SK-N-SH (cell line): ENCODE data around the gene CFAP91. TPM values are rescaled to one million over a fixed set of nuclear protein-coding genes. Genes with fewer than 3 reads are reported as not detected.

Experiments used
- CTCF ChIA-PET: fragments of 300-600, 350-600 bp; formaldehyde crosslinking; extraction: SDS; loops from one replicate; lab custom pipeline; 2021; lab: Yijun Ruan, JAX
- POLR2A ChIA-PET: fragments of 350-600 bp; sonication (Branson Sonifier 250); formaldehyde crosslinking; extraction: SDS; loops from one replicate; lab custom pipeline; 2020; ENCODE audit warnings: antibody characterized with exemption, inconsistent platforms; lab: Yijun Ruan, JAX
- DNase-seq: peaks from one replicate; pipeline ENCODE4 v3.0.0; 2012
- H2AFZ ChIP-seq: fragments of 200-600 bp; sonication (generic); 2 replicates; pipeline ENCODE4 v1.8.1; 2016; ENCODE audit warnings: antibody characterized with exemption, mild to moderate bottlenecking, low read depth
- H3F3A ChIP-seq: fragments of 200-600 bp; sonication (generic); replicated peaks from 2 replicates; pipeline ENCODE3; 2016; ENCODE audit warnings: antibody characterized with exemption, mild to moderate bottlenecking; ENCODE audit not compliant: insufficient read depth
- H3K27ac ChIP-seq, 2 experiments: fragments of 200-500 bp in 1 of 2; fragments of 200-600 bp in 1 of 2; sonication (Bioruptor generic) in 1 of 2; sonication (generic), shearing (Covaris generic) in 1 of 2; 2 replicates each; pipeline versions ENCODE4 v1.5.1 to v1.6.1; 2014 to 2016; ENCODE audit warnings: low read depth in 2 of 2, inconsistent platforms in 1 of 2, low read length in 1 of 2, mild to moderate bottlenecking in 1 of 2, mixed read lengths in 1 of 2
- H3K27me3 ChIP-seq: fragments of 200-600 bp; sonication (generic), shearing (Covaris generic); 2 replicates; pipeline ENCODE4 v1.6.1; 2016; ENCODE audit warnings: mixed run types; ENCODE audit not compliant: insufficient read depth
- H3K36me3 ChIP-seq, 2 experiments: fragments of 200-500 bp in 1 of 2; fragments of 200-600 bp in 1 of 2; sonication (Bioruptor generic) in 1 of 2; sonication (generic) in 1 of 2; replicated peaks in 1 of 2; 2 replicates each; pipeline versions ENCODE3 to v1.5.1; 2014 to 2016; ENCODE audit warnings: low read length in 1 of 2, mild to moderate bottlenecking in 1 of 2; ENCODE audit not compliant: insufficient read depth in 2 of 2, control insufficient read depth in 1 of 2
- H3K4me1 ChIP-seq, 2 experiments: fragments of 200-500 bp in 1 of 2; fragments of 200-600 bp in 1 of 2; sonication (Bioruptor generic) in 1 of 2; sonication (generic), shearing (Covaris generic) in 1 of 2; 2 replicates each; pipeline versions ENCODE4 v1.5.1 to v1.6.1; 2014 to 2016; ENCODE audit warnings: low read depth in 1 of 2, low read length in 1 of 2, mixed run types in 1 of 2; ENCODE audit not compliant: insufficient read depth in 2 of 2, control insufficient read depth in 1 of 2
- H3K4me2 ChIP-seq: fragments of 200-600 bp; sonication (generic), shearing (Covaris generic); 2 replicates; pipeline ENCODE4 v1.6.1; 2017; ENCODE audit warnings: mixed run types
- H3K4me3 ChIP-seq, 2 experiments: fragments of 200-500 bp in 1 of 2; fragments of 200-600 bp in 1 of 2; sonication (Bioruptor generic) in 1 of 2; sonication (generic), shearing (Covaris generic) in 1 of 2; 2 replicates each; pipeline versions ENCODE4 v1.5.1 to v1.8.1; 2014 to 2016; ENCODE audit warnings: low read depth in 2 of 2, inconsistent platforms in 1 of 2, low read length in 1 of 2, mild to moderate bottlenecking in 1 of 2, mixed read lengths in 1 of 2, moderate library complexity in 1 of 2
- H3K79me2 ChIP-seq: fragments of 200-600 bp; sonication (generic); 2 replicates; pipeline ENCODE4 v1.8.1; 2017; ENCODE audit warnings: mild to moderate bottlenecking; ENCODE audit not compliant: insufficient read depth
- H3K9ac ChIP-seq: fragments of 200-600 bp; sonication (generic); 2 replicates; pipeline ENCODE4 v1.6.1; 2017; ENCODE audit warnings: mixed run types
- H3K9me2 ChIP-seq: fragments of 200-600 bp; sonication (generic); 2 replicates; pipeline ENCODE4 v1.6.1; 2017; ENCODE audit warnings: mixed run types
- H3K9me3 ChIP-seq: fragments of 200-600 bp; sonication (generic); 2 replicates; pipeline ENCODE4 v1.6.1; 2017; ENCODE audit warnings: mixed run types, mild to moderate bottlenecking, moderate library complexity
- H4K20me1 ChIP-seq: fragments of 200-600 bp; sonication (generic); 2 replicates; pipeline ENCODE4 v1.6.1; 2017; ENCODE audit warnings: mild to moderate bottlenecking, mixed run types; ENCODE audit not compliant: insufficient read depth
- CHD2 ChIP-seq: fragments of 150-350 bp; IDR thresholded peaks from 2 replicates; pipeline ENCODE4 v1.6.1; 2018; ENCODE audit warnings: low read length; ENCODE audit not compliant: partially characterized antibody
- CTCF ChIP-seq: fragments of 200-600 bp; sonication (generic); IDR thresholded peaks from 2 replicates; pipeline ENCODE4 v1.6.1; 2017; ENCODE audit warnings: antibody characterized with exemption, mild to moderate bottlenecking, moderate library complexity
- ELF1 ChIP-seq: IDR thresholded peaks from 2 replicates; pipeline ENCODE4 v1.4.0; 2012
- GABPA ChIP-seq: IDR thresholded peaks from 2 replicates; pipeline ENCODE4 v1.4.0; 2012; ENCODE audit warnings: low read depth, mild to moderate bottlenecking
- GATA2 ChIP-seq: sonication (generic); formaldehyde crosslinking; IDR thresholded peaks from 2 replicates; pipeline ENCODE4 v1.5.0; 2020; ENCODE audit warnings: mild to moderate bottlenecking, missing genetic modification reagents
- IRF3 ChIP-seq: fragments of 150-350 bp; IDR thresholded peaks from 2 replicates; pipeline ENCODE4 v1.6.1; 2016; ENCODE audit warnings: mild to moderate bottlenecking, low read depth, low read length
- JUND ChIP-seq: IDR thresholded peaks from 2 replicates; pipeline ENCODE4 v1.4.0; 2012
- MEF2A ChIP-seq: IDR thresholded peaks from 2 replicates; pipeline ENCODE4 v1.4.0; 2012; ENCODE audit warnings: low read depth, borderline replicate concordance
- POLR2AphosphoS5 ChIP-seq: IDR thresholded peaks from 2 replicates; pipeline ENCODE4 v1.6.1; 2012; ENCODE audit warnings: low read depth, low read length
- REST ChIP-seq: IDR thresholded peaks from 2 replicates; pipeline ENCODE4 v1.6.1; 2012; ENCODE audit warnings: mild to moderate bottlenecking, low read depth, low read length, moderate library complexity
- RFX5 ChIP-seq: IDR thresholded peaks from 2 replicates; pipeline ENCODE4 v1.6.1; 2012; ENCODE audit warnings: mild to moderate bottlenecking, improper control_type of control experiment, low read length
- SIN3A ChIP-seq: IDR thresholded peaks from 2 replicates; pipeline ENCODE4 v1.6.1; 2012; ENCODE audit warnings: low read depth, mild to moderate bottlenecking, low read length, moderate library complexity, borderline replicate concordance
- SMC3 ChIP-seq: IDR thresholded peaks from 2 replicates; pipeline ENCODE4 v1.6.1; 2012; ENCODE audit warnings: low read depth, low read length, improper control_type of control experiment
- TAF1 ChIP-seq: IDR thresholded peaks from 2 replicates; pipeline ENCODE4 v1.6.1; 2012; ENCODE audit warnings: low read depth, mild to moderate bottlenecking, low read length, moderate library complexity, borderline replicate concordance
- TCF12 ChIP-seq: IDR thresholded peaks from 2 replicates; pipeline ENCODE4 v1.4.0; 2012
- USF2 ChIP-seq: fragments of 150-350 bp; IDR thresholded peaks from 2 replicates; pipeline ENCODE4 v1.6.1; 2017; ENCODE audit warnings: antibody characterized with exemption, low read length, low read depth, borderline replicate concordance
- YY1 ChIP-seq: IDR thresholded peaks from 2 replicates; pipeline ENCODE4 v1.4.0; 2012; ENCODE audit warnings: low read depth, mild to moderate bottlenecking
- WGBS: methylation state at CpG from one replicate; pipeline ENCODE4 v1.1.6; 2017; ENCODE audit warnings: low lambda C conversion rate; 5-methylcytosine and 5-hydroxymethylcytosine counted together
- polyA plus RNA-seq, 3 experiments: library from polyadenylated mRNA; depleted of rRNA; stranded (reverse); fragments of >200 nt; gene quantifications; 2 replicates each; pipeline ENCODE4 v1.2.3, GENCODE V29; 2012

Gene CFAP91
- polyA plus RNA-seq, 1 of the 3 experiments (the other 2 are of a cell fraction) = 3.7 TPM

GRCh38 chr3:119703820-119704531 is 1.2 kb downstream of the CFAP91 start:
- Histone ChIP-seq H3K4me1 (peaks cover 0 to 2% of the 10 kb centered on the region in 2 experiments; a peak in 3 of 4 replicates), H3K36me3 (no peaks in the 10 kb centered on the region), H3F3A (peaks cover 4% of the 10 kb centered on the region), H3K9me2 (no peaks in the 10 kb centered on the region), H3K79me2 (no peaks in the 10 kb centered on the region), H2AFZ (peak overlapping the region; percentile 96; the same call in 1 of the 2 replicates), H3K27ac (no peak overlapping the region), H3K4me2 (peak overlapping the region; percentile 94), H3K9me3 (no peaks in the 10 kb centered on the region), H4K20me1 (no peaks in the 10 kb centered on the region), H3K4me3 (peak overlapping the region; percentile 72 to 79), H3K27me3 (no peaks in the 10 kb centered on the region), H3K9ac (peak overlapping the region; percentile 55)
- no peak for DNase-seq
- TF ChIP-seq POLR2AphosphoS5 (no peak), TAF1 (no peak), ELF1 (no peak), CTCF (no peak), SIN3A (no peak), TCF12 (no peak), RFX5 (no peak), YY1 (no peak), USF2 (no peak), SMC3 (no peak)
- ChIA-PET CTCF (interaction anchor here (1.1 to 2.1 kb wide), 3 partner anchors 11 to 713 kb away, joined by 3 to 9 read pairs (median 4); no protein-coding TSS in a partner anchor), POLR2A (no interaction called here)
- WGBS = 73% methylated on average over 8 of the region's 8 CpGs

GRCh38 chr3:119715105-119715504 is 12.3 kb downstream of the CFAP91 start:
- 89% methylated on average over 2 of the region's 2 CpGs for WGBS
- Histone ChIP-seq H3K4me2 (no peak overlapping the region), H3K9me2 (no peaks in the 10 kb centered on the region), H2AFZ (no peak overlapping the region), H3K27ac (no peak overlapping the region), H3K9ac (no peak overlapping the region), H3K9me3 (no peaks in the 10 kb centered on the region), H4K20me1 (no peaks in the 10 kb centered on the region), H3K4me3 (no peak overlapping the region), H3K79me2 (no peaks in the 10 kb centered on the region), H3K27me3 (no peaks in the 10 kb centered on the region), H3K4me1 (no peaks in the 10 kb centered on the region), H3K36me3 (peaks cover 5 to 9% of the 10 kb centered on the region in 2 experiments), H3F3A (no peaks in the 10 kb centered on the region)
- no peak for DNase-seq
- ChIA-PET CTCF (interaction anchor here (0.9 kb wide), 1 partner anchor 18 kb away, joined by 3 read pairs; no protein-coding TSS in a partner anchor), POLR2A (no interaction called here)
- TF ChIP-seq IRF3 (no peak), USF2 (no peak), CHD2 (no peak), MEF2A (no peak), GATA2 (CRISPR knock-in tag) (no peak), GABPA (no peak), JUND (no peak), YY1 (no peak), REST (no peak)
